Inflammatory macrophage treated with lipopolysaccharide for 4 hours (primary cell): ENCODE measurements around the gene NPW.

ENCODE experiments used
- DNase-seq: peaks from one replicate; pipeline ENCODE4 v3.0.0-alpha.2; 2020

Gene NPW

GRCh38 chr16:2019518-2019920 lies at the start of gene NPW:
Gene NPW (plus strand): TSS chr16:2019785.
- no peak for DNase-seq

- DNase-seq: peak; percentile 92
Observed at GRCh38 chr16:1971796-1972489, 47.6 kb upstream of the NPW start, which contains the start of gene TBL3. Gene TBL3 (plus strand): TSS chr16:1972053. CDS start chr16:1972165, 112 bp downstream.

GRCh38 chr16:1972490-1972877 lies 47.1 kb upstream of the NPW start:
- peak; percentile 16 for DNase-seq

- DNase-seq: no peak
Observed at GRCh38 chr16:1973461-1974156, 46.0 kb upstream of the NPW start.

GRCh38 chr16:1974157-1975070 lies 45.2 kb upstream of the NPW start:
- no peak for DNase-seq

GRCh38 chr16:1975432-1976215 lies 44.0 kb upstream of the NPW start:
- no peak for DNase-seq

GRCh38 chr16:1976216-1976520 lies 43.4 kb upstream of the NPW start:
- no peak for DNase-seq

- no peak for DNase-seq
Observed at GRCh38 chr16:1976951-1977874, 42.4 kb upstream of the NPW start.

- no peak for DNase-seq
Observed at GRCh38 chr16:1977875-1978268, 41.7 kb upstream of the NPW start.

GRCh38 chr16:1978476-1979120 lies 41.0 kb upstream of the NPW start:
- DNase-seq: no peak

GRCh38 chr16:1979271-1980029 lies 40.1 kb upstream of the NPW start:
- DNase-seq: no peak

GRCh38 chr16:1980030-1980769 lies 39.4 kb upstream of the NPW start:
- DNase-seq: no peak

- no peak for DNase-seq
Observed at GRCh38 chr16:1980770-1981087, 38.9 kb upstream of the NPW start.

GRCh38 chr16:1981398-1981836 lies 38.2 kb upstream of the NPW start, which contains the start of gene NOXO1:
Gene NOXO1 (minus strand): TSS chr16:1981469. CDS start chr16:1981179, 290 bp downstream.
- no peak for DNase-seq

GRCh38 chr16:1982013-1982433 lies 37.6 kb upstream of the NPW start:
- no peak for DNase-seq

GRCh38 chr16:1982991-1983543 lies 36.5 kb upstream of the NPW start:
- no peak for DNase-seq

GRCh38 chr16:1983544-1984346 lies 35.8 kb upstream of the NPW start, which contains the start of gene GFER:
Gene GFER (plus strand): TSS chr16:1984193. CDS start chr16:1984219, 26 bp downstream.
- peak; percentile 92 for DNase-seq
